A549 treated with DMSO at 1 μM for 4 hours (cell line): ENCODE data around the gene TMEM184C. TPM values are rescaled to one million over a fixed set of nuclear protein-coding genes. Genes with fewer than 3 reads are reported as not detected.

Experiments
- total RNA-seq: library from RNA; stranded (reverse); fragments of 200-300 nt; extraction: Qiagen RNA extraction; gene quantifications from 5 replicates; pipeline ENCODE4 v1.2.3, GENCODE V29; 2022; ENCODE audit warnings: low read depth

Gene TMEM184C
- 23.0 to 27.2 TPM (median 24.1 TPM) in 5 replicates for total RNA-seq

GRCh38 chr4:147617173-147617840 lies at the start of gene TMEM184C:
TMEM184C (plus strand) TSS chr4:147617397; CDS start chr4:147617957, 560 bp downstream.

DNA sequence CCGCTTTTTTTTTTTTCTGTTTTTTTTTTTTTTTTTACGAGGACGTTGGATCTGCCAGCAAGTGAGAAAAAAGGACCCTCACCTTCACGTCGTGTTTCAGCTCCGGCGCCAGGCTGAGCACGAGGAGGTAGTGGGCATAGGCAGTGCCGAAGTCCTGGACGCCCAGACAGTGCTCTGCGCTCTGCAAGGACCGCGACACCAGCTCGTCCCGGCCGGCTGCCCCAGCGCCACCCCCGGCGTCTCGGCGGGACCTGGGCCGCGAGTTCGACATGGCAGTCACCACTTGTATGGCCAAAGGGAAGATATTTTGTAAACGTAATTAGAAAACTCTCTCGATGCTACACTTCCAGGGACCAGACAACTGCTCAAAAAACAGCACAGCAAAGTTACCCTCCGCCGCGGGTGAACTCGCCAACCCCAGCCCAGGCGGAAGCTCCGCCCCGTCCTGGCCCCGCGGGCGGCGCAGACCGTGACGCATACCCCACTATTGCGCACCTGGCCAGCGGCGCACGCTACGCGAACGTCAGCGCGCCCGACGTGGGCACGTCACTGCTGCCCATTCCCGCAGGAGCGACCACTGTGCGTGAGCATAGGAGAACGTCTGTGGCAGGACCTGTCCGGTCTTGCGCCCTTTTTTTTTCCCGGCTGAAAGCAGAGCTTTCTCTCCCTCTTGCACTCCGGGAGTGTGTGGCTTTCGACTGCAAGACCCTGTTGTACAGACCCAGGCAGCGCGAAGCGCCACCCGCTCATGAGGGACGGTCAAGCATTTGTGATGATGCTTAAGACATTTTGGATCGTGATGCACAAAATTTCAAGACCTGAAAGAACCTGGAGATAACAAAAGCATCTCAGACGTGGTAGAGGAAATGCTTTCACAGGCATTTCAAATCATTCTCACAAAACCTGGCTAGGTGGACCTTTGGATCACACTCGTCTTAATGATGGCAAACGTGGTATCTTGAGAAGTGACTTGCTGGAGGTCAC lies 66.8 kb downstream of the TMEM184C start, which contains the start of gene PRMT9:
TSS of gene PRMT9 (minus strand) at position 447 of the 984 bp plus-strand sequence. CDS start at position 271, 176 bp downstream.

Other genes with a start within 250 kb of the TMEM184C start
- gene EDNRA, start 136.3 kb upstream of the TMEM184C start, total RNA-seq: 0.30 to 0.63 TPM (median 0.36 TPM) in 5 replicates
- gene PRMT9, start 66.8 kb downstream of the TMEM184C start, total RNA-seq: 3.1 to 3.6 TPM (median 3.3 TPM) in 5 replicates
- gene ARHGAP10, start 114.7 kb downstream of the TMEM184C start, total RNA-seq: 14.7 to 19.0 TPM (median 16.7 TPM) in 5 replicates